22Rv1 (cell line): Measurements from ENCODE around the gene SPATA1.

Source experiments
- ZFX ChIP-seq: fragments of 450-650 bp; IDR thresholded peaks from 2 replicates; pipeline ENCODE4 v1.6.1; 2017; ENCODE audit warnings: antibody characterized with exemption, borderline replicate concordance
- TF ChIP-seq, protein P1 (sequence below): fragments of 450-650 bp; IDR thresholded peaks from 2 replicates; pipeline ENCODE4 v1.5.1; 2017; ENCODE audit warnings: mild to moderate bottlenecking

DNA sequence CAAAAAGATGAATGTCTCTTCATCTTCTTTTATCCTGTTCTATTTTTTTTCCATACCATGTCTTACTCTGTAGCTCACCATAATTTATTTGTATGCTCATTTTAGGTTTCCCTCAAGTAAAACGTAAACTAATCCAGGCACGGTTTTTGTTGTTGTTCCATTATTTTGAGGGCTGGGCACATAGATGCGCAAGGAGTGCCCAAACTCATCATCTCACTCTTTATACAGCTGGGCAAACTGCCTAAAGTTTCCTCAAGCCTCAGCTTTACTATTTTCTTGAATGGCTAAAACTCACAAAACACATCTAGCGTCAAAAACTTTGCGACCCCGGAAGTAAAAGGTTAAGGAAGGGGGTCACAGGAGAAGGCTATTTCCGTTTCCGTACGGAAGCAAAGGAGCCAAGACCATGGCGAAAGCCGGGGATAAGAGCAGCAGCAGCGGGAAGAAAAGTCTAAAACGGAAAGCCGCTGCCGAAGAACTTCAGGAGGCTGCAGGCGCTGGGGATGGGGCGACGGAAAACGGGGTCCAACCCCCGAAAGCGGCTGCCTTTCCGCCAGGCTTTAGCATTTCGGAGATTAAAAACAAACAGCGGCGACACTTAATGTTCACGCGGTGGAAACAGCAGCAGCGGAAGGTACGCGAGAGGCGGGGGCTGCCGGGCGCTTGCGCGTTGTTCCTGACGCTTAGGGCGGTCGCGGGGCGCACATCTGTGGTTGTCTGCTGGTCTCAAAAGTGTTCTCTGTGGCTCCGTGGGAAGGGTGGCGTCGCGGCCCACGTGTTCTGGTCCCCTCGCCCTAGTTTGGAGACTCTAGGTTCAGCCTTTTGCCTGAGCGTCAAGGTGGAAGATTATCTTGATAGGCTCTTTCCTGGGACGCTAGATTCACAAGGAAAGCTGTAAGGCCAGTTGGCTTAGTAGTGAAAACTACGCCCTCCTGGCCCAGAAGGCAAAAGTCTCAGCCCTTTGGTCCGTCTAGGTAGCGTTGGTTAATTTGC, 27.0 kb upstream of the SPATA1 start, which contains the start of gene RPF1:
- TF ChIP-seq, protein P1, sequence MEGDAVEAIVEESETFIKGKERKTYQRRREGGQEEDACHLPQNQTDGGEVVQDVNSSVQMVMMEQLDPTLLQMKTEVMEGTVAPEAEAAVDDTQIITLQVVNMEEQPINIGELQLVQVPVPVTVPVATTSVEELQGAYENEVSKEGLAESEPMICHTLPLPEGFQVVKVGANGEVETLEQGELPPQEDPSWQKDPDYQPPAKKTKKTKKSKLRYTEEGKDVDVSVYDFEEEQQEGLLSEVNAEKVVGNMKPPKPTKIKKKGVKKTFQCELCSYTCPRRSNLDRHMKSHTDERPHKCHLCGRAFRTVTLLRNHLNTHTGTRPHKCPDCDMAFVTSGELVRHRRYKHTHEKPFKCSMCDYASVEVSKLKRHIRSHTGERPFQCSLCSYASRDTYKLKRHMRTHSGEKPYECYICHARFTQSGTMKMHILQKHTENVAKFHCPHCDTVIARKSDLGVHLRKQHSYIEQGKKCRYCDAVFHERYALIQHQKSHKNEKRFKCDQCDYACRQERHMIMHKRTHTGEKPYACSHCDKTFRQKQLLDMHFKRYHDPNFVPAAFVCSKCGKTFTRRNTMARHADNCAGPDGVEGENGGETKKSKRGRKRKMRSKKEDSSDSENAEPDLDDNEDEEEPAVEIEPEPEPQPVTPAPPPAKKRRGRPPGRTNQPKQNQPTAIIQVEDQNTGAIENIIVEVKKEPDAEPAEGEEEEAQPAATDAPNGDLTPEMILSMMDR: no peak
- TF ChIP-seq ZFX: no peak
